HPDE6-E6E7 (cell line): ENCODE measurements around the gene TPPP2.
"Not testable (repeated sequence)": the region's sequence is repeated elsewhere in the genome, so short reads cannot be mapped to it uniquely, and the experiment has no call there.

ENCODE experiments used
- DNase-seq: peaks from one replicate; pipeline ENCODE4 v3.0.0; 2011; ENCODE audit warnings: missing footprints; ENCODE audit errors: extremely low spot score

Gene TPPP2

DNA sequence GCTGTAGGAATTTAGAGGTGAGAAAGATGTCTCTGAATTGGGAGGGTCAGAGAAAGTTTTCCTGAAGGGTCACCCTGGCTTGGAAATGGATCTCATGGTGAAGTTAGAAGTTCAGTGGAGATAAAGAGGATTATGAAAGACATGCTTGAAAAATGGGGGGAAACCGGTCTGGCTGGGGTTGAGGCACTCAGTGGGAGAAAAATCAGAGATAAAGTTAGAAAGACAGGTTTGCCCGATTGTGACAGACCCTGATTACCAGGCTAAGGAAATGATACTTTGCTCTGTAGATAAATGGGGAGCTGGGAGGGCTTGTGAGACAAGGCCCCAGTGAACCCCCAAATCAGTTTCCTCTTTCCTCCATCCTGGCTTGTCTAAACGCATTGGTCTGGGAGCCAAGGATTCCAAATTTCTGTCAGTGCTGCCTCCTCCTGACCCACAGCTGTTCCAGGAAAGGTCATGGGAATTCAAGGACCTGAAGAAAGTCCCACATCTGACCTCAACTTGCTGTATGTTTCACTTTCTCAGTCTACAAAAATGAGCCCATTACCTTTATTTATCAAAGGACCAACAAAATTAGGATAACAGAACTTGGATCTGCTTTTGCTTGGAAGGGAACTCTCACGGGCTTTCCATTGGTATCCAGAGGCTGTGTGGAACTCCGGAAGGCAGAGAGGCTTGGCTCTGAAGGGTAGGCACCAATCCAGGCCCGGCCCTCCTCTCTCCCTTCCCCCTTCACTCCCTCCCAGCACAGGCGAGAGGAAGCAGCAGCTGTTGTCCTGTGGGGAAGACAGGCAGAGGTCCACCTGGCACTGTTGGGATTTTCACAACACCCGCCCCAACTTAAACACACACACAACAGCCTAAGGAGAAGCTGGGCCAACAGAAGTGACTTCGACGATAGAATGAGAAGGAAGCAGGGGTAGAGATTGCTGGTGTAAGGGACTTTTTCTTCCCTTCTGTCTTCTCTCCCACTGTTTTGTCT, 8.7 kb downstream of the TPPP2 start:
- no peak for DNase-seq

GRCh38 chr14:21039585-21040369, 9.8 kb downstream of the TPPP2 start:
- peak; percentile 74 for DNase-seq

GRCh38 chr14:21040370-21040925, 10.4 kb downstream of the TPPP2 start:
- DNase-seq, result no peak

GRCh38 chr14:21040941-21041340, 10.9 kb downstream of the TPPP2 start:
- not testable (repeated sequence) for DNase-seq

DNA sequence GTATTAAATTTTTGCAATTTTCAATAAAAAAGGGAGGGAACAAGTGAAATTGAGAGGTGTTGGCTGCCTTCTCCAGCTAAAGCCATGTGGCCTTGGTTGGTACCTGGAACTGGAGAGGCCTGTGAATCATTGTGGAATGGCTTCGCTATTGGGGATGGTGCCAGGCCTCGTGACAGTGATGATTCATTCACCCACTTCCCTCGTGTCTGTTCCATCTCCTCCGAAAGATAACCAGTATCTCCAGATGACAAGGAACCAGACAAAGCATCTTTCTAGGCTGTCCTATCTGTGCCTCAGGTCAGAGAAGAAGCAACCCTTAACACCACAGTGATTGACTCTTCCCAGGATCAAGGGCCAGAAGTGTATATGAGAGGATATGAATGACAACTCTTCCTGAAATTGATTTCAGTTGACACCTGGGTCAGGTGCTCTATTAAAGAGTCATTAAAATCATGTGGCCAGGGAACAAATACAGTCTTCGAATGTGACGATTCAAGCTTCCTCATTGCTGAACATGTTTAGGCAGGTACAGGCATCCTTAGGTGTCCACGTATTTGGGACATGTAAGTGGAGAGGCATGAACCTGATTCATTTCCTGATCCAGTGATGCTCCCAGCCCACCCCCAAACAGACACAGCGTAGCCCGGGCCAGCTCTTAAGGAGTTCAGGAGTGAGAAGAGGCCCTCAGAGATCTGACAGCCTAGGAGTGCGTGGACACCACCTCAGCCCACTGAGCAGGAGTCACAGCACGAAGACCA, 11.8 kb downstream of the TPPP2 start, which contains the start of gene RNASE7:
RNASE7 (plus strand) TSS at position 687 of the 758 bp plus-strand sequence. CDS start 631 bp downstream, outside the sequence.
- DNase-seq, result peak; percentile 89

GRCh38 chr14:21042918-21043317, 12.9 kb downstream of the TPPP2 start:
- DNase-seq, result no peak

DNA sequence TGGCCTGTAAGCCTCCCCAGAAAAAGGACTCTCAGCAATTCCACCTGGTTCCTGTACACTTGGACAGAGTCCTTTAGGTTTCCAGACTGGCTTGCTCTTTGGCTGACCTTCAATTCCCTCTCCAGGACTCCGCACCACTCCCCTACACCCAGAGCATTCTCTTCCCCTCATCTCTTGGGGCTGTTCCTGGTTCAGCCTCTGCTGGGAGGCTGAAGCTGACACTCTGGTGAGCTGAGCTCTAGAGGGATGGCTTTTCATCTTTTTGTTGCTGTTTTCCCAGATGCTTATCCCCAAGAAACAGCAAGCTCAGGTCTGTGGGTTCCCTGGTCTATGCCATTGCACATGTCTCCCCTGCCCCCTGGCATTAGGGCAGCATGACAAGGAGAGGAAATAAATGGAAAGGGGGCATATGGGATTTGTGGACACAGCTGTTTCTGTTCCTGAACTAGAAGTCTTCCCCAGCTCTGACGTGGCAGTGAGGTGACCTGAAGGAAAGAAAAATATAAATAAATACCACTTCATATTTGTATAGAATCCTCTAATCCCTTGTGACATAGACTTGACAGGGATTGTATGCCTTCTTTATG, 13.5 kb downstream of the TPPP2 start:
- DNase-seq, result no peak

- no peak for DNase-seq
Measured at GRCh38 chr14:21043974-21044618, 14.1 kb downstream of the TPPP2 start.

DNA sequence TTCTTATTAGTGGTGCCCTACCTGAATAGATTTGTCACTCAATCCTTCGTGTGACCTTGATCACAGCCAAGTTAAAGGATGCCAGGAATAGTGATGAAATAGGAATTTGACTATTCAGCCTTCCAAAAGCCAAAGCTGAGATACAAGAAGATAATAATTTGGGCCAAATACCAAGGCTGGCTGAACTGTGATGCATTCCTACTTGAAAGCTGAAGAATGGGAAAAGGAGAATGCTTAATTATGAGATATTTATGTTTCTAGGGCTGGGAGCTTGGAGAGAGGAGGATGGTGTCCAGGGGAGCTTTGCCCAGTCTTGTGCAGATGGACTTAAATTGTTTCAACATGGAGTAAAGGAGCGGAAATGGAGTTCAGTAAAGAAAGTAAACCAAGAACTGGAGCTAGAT, 17.4 kb downstream of the TPPP2 start:
- no peak for DNase-seq

DNA sequence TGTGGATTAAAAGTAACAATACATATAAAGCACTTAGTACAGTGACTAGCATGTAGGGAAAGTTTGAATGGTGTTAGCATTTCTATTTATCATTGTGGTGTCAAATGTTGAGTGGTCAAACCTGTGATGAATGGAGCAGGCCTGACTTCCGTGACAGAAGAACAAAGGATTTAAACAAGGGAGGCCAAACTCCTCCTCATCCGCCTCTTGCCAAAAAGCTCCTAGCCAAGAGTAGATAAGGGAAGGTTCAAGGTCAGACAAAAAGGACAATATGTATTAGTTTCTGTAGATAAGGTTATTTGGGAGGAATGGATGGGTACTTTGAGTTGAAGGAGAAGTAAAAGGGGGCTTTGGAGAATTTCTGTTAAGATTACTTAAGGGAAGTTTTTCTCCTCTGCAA, 18.6 kb downstream of the TPPP2 start:
- DNase-seq, result no peak

DNA sequence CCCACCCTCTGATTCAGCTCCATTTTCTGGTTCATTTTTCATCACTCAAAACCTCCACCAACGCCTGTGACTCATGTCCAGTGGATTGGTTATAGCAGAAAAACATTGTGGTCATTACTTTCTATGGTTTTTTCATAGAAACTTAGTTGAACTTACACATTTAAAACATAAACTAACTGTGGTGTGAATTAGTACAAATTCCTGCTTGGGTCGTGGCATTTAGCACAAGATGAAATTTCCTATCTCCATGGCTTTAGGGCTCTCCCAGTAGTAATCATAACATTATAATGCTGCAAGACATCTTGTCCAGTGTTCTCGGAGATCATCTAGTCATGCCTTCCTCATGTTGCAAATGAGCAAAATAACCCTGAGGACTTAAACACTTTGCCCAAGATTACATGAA, 19.3 kb downstream of the TPPP2 start:
- DNase-seq, result no peak

DNA sequence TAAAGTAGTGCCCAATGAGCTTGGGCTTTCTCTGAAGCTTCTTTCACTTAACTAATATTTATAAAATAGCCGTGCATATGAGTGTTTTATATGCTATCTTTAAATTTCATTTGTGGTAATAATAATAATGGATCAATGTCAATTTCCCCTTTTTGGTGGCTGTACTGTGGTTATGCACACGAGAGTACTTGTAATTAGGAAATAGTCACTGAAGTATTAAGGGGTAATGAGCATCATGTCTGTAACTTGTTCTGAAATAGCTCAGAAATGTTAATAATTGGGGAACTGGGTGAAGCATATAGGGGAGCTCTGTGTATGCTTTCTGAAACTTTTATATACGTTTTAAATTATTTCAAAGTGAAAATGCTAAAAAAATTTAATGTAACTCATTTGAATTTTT, 20.6 kb downstream of the TPPP2 start:
- DNase-seq, result no peak

- no peak for DNase-seq
Measured at GRCh38 chr14:21053184-21054122, 23.4 kb downstream of the TPPP2 start.

- DNase-seq, result no peak
Measured at GRCh38 chr14:21054123-21054767, 24.2 kb downstream of the TPPP2 start.

GRCh38 chr14:21054768-21055145, 24.7 kb downstream of the TPPP2 start:
- DNase-seq, result no peak

DNA sequence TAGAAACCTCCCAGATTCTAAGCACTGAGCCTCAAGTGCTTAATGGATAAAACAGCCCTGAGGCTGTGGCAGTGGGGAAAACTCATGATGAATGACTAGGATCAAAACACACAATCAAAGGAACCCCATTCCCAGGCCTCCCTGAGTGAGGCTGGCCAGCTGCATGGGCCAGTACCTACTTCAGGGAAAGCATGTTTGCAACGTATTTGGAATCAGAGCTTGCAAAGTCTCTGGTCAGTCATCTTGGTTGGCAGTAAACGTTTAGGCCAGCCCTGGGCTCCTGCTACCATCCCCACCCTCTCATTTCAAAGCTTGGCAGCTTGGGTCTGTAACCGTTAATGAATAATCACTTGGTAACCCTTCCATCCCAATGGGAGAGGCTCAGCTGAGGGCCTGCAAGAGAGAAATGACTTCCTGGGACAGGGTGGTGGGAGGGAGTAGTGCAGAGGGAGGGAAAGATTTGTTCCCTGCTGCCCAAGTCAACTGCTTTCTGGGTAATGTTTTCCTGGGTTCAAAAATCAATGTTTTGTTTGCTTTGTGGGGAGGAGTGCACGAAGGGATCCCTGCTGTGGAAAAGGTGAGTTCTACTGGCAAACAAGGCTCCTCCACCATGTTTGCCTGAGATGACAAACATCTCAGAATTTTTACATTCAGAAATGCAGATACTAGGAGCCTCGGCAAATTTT, 25.6 kb downstream of the TPPP2 start:
- DNase-seq, result no peak

DNA sequence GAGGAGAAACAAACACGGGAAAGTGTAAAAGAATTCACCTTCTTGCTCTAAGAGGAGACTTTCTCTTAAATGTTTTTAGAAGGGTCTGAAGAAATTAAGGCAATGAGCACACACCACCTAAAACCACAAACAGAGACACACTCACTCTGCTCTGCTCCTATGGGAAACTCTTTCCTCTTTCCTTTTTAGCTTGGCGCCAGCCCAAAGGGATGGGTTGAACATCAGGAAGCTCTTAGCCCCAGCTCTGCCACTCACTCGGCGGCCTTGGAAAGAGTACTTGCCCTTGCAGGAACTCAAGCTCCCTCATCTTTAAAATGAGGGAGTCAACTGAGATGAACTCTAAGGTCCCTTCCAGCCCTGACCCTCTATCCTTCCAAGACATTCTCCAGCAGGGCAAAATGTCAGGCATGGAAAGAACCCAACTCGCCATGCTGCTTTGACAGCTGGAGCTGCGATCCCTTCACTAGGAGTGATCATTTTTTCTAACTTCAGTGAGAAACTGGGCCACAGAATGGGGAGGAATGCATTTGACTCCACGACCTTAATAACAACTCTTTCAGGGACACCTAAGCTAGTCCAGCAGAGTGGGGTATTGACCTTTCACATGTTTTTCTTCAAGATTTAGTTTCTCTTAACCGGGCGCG, 26.6 kb downstream of the TPPP2 start:
- no peak for DNase-seq
